Measurements from ENCODE around the gene NCF4.

NCF4 gene

DNA sequence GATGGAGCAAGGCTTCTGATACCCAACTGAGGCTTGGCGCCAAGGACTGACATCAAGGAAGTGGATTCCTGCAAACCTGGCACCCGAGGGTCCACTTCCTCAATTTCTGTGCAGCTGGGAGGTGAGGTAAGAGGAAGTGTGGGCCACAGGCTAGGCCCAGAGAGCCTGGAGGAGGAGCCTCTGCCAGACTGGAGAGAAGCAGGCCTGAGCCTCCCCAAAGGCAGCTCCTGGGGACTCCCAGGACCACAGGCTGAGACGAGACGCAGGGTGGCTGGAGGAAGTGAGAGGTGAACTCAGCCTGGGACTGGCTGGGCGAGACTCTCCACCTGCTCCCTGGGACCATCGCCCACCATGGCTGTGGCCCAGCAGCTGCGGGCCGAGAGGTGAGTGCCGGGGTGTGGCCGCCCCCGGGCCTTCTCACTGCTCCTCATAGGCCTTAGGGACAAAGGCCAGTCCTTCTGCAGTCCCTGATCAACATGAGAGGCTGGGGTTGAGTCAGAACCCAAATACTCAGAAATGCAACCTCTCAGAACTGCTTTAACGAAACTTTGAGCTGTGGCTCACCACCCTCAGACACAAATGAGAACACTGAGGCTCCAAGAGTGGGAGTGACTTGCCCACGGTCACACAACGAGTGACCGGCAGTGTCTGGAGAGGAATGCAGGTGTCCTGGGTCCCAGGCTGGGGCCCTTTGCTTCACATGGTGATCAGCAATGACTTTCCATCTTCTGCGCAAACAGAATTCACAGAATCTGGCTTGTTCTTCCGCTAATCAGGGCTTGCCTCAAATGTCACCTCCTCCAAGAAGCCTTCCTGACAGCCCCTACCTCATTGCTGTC, at the start of gene NCF4:
Gene NCF4, plus strand, starts transcription at position 186 of the 839 bp plus-strand sequence. Its CDS starts 166 bp downstream, at position 352.
- no peak for DNase-seq

DNA sequence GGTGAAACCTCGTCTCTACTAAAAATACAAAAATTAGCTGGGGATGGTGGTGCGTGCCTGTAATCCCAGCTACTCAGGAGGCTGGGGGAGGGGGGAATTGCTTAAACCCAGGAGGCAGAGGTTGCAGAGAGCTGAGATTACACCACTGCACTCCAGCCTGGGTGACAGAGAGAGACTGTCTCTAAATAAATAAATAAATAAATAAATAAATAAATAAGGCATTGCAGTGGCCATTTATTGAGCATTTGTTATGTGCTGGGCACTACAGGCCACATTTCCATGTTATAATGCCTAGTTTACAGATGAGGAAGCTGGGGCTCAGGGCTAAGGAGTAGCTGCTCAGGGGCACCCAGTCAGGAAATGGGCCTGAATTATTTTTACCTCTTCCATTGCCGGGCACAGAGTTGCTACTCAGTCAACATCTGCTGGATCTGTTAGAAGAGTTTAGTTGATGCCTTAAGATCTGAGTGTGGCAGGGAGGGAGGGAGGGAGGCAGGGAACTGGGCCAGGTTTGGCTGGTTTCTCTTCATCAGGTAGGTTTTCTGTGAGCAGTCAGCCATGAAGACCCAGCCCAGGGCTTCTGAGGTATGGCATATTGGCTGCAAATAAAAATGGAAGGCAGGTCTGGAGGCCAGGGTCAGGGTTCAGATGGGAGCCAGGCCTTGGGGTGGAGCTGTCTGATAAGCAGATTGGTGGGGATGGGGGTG, 49.6 kb upstream of the NCF4 start:
- no peak for DNase-seq

DNA sequence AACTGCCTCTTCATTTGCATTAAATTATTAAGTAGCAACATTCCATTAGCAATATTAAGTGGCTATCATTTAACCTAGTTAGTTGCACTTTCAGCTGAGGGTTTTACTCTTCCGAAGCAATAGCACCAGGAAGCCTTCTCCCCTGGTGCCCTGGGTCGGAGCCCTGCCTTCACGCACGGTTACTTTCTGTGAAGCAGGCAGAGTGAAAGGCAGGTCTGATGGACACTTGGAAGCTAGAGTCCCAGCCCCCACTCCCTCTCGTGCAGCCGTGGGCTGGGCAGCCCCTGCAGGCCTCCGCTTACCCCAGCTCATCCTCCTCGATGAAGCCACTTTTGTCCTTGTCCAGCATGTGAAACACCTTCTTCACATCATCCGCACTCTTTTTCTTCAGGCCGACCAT, 46.0 kb upstream of the NCF4 start:
- DNase-seq = no peak

DNA sequence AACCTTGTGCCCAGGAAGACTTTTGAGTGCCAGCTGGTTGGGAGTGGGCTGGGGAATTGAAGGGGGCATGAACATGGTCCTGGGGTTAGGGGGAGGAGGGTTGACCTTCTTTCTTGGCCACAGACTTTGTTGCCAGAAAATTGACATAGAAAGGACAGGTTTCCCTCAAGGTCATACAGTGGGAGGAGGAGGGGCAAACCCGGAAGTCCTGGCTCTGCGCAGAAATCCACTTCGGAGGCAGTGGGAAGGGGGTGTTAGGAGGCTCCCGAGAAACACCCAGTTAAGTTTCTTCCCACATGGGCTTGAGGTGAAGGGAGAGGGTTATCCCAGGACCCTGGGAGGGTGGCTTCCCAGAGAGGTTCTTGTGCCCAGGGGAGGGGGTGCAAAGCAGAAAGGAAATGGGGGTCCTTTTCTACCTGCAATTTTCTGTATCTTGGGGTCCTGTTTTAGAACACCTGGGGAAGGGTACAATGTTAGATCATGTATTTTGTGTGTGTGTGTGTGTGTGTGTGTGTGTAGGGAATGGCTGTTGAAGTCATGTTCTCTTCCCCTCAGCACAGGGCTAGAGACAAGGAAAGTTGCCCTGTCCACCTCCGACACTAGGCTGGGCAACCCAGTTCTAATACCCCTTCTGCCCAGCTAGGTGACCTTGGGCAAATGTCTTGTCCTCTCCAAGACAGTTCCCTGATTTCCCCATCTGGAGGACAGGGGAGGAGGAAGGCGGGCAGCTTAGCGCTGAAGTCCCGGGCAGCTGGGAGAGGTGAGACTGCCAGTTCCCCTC, 45.1 kb upstream of the NCF4 start:
- no peak for DNase-seq

DNA sequence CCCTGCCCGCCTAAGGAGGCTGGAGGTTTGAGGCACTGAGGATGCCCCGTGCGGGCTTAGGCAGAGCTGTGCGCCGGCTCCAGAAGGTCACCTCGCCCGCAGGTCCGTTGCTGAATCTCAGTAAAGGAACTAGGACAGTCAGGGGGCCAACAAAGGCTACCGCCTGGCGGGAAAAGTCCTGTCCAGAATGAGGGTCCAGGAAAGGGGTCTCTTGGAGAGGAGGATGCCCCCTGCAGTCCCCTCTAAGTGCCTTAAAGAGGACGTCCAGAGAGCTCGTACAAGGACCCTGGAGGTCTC, 44.5 kb upstream of the NCF4 start:
- no peak for DNase-seq

DNA sequence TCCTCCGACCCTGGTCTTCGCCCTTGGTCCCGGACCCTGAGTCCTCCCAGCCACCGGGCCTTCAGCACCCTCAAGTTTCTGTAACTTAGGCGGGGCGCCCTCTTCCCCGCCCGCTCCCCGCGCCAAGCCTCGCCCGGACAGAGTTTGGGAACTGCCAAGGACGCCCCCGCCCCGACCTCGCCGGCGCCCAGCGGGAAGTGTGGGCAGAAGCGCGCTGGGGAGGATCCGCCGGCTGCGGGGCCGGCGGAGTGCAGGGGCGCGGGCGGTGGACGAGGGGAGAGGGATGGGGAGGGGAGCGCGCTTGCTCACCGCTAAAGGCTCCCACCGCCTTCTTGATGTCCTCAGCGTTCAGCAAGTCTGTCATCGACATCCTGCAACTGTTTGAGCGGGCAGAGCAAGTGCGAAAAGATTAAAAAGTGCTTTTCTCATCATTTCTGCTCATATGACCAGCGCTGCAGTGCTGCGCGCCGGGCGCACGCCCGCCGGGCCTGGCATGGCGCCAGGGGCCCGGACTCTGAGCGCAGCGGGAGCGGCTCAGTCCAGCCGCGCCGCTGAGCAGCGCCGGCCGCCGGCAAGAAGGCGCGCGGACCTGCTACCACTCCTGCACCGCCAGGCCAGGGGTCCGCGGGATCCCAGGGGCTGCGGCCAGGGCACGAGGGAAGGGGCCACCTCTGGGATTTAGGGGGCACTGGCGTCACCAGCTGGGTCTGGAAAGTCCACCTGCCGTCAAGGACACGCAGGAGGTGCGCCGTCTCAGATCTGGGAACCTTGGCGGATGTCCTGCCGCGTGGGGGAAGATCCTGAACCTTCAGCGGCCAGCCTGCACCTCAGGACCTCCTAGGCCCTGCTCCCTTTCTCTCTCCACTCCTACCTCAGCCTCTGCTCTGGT, 43.9 kb upstream of the NCF4 start, which contains the start of gene PVALB:
Gene PVALB, minus strand, starts transcription at position 400 of the 889 bp plus-strand sequence. Its CDS starts 30 bp downstream, at position 370.
- no peak for DNase-seq

DNA sequence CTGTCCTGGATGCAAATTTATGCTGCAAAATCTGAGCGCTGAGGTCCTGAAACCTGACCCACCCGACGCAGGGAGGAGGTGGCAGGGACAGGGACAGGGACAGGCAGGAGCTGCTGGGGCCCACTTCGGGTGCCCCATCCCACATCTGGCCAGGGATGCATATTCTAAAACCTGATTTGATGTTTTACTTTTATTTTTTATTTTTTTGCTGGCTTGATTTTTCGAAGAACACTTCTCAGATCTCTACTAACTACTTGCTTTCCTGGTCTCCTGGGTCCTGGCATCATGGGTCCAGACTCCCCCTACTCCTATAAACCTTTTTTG, 43.3 kb upstream of the NCF4 start:
- no peak for DNase-seq

DNA sequence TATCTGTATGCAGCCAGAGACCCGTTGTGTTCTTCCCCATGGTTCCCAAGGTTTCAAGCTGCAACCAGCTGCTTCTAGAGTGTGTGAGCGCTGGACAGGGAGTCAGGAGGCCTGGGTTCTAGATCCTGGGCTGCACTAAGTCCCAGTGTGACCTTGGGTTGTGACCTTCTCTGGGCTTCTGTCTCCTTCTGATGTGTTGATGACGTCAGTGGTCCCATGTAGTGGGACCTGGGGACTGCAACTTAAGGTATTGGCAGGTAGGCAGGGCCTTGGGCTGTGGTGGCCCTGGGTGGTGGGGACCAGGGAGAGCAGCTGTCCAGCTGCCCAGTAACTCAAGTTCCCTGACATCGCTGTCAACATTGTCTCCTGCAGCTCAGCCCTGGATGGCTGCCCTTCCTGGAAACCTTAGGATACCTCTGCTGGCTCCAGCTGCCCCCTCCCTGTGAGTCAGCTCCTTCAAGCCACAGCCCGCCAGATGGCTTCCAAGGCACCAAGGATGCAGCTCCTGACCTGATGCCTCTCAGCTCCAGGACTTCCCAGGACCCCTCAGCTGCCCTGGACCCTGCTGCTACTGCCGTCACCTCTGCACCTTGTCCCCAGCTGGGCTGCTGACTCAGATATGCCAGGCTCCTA, 42.7 kb upstream of the NCF4 start:
- DNase-seq = no peak

DNA sequence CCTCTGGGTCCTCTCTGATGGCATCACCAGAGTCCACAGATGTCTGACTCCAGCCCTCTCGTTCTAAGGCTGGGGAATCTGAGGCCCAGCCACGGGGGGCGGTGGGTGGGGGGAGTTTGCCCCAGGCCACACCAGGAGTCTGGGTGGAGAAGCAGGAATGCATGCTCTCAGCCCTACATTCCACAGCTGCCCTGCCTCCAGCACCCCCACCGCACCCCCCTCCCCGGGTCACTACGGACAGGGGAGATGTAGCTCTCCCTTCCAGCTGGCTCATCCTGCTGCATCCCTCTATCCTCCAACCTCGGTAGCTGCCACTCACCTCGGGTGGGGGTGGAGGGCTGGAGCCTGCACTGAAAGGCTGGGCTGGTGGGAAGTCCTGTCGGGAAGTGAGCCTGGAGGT, 41.7 kb upstream of the NCF4 start:
- no peak for DNase-seq

DNA sequence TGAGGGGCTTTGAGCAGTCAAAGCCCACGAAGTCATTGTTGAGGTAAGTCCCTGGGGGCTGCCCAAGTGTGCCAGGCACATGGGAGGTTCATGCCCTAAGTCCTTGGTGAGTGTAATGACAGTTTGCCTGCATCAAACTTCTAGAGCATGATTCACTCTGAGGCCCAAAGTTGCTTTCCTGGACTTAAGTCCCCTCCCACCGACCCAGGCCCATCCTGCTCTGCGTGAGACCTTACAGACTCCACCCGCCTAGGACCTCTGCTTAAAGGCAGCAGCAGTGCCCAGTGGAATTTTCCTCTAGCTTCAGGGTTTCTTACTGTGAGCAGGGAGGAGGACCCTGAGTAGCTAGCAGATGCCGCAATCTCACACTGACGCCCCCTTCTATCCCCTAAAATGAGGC, 38.2 kb upstream of the NCF4 start:
- DNase-seq = no peak

DNA sequence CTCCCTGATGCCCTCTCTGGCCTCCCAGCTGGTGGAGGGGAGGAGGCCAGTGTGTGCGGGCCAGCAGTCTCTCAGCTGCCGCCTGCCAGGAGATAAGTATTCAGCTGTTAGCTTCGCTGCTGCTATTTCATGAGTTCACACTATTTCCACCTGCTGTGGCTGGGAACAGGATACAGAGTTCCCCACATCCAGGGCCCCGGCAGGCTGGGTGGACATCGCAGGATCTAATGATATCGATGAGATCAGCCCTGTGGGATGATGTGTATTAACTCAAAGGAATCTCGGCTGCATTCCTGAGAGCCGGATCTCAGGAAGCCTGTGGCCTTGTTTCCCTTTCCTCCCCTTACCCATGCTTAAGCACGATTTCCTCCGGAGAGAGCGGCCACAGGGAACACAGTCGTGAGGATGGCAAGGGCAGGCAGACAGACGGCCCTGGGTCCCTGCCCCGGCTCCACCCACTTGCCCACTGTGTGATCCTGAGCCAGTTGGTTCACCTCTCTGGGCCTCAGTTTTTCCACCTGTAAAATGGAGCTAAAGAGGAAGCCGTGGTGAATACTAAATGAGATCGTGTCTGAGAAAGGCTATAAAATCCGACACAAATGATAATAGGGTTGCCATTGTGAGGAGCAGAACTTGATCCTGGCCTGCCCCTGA, 37.5 kb upstream of the NCF4 start:
- DNase-seq = no peak

DNA sequence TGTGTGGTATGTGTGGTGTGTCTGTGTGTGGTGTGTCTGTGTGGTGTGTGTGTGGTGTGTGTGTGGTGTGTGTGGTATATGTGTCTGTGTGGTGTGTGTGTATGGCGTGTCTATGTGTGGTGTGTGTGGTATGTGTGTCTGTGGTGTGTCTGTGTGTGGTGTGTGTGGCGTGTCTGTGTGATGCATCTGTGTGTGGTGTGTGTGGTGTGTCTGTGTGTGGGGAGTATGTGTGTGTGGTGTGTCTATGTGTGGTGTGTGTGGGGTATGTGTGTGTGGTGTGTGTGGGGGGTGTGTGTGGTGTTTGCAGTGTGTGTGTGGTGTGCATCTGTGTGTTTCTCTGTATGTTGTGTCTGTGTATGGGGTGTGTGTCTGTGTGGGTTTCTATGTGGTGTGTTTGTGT, 36.2 kb upstream of the NCF4 start:
- no peak for DNase-seq

DNA sequence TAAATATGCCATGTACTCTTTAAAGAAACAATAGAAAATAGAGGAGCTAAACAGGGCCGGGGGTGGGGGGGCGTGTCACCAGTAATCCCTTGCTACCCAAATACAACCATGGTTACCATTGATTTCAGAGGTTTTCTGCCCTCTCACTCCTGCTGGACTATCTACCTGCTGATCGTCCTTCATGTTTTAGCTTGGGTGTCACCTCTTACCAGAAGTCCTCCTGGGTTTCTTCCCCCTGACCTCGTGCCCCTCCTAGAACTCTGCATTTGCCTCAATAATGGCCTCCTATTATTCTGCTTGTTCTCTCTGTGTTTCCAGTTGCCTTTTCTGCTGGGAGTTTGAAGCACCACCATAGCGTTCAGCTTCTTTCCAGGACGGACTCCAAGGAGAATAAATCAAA, 34.5 kb upstream of the NCF4 start:
- DNase-seq = no peak

DNA sequence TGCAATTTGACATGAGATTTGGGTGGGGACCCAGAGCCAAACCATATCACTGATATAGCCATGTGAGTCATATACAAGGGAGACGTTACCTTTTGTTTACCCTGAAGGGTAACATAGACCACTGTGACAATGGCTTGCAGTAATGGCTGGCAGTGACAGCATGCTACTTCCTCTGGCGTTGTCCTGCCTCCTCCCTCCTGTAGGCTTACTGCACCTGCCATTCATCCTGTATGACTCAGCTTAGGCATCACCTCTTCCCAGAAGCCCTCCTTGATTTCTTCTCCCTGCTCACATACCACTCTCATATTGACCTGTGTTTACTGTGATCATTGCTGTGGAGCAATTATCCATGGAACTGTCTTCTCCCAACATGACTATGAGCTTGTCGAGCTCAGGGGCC, 32.0 kb upstream of the NCF4 start:
- DNase-seq = no peak

DNA sequence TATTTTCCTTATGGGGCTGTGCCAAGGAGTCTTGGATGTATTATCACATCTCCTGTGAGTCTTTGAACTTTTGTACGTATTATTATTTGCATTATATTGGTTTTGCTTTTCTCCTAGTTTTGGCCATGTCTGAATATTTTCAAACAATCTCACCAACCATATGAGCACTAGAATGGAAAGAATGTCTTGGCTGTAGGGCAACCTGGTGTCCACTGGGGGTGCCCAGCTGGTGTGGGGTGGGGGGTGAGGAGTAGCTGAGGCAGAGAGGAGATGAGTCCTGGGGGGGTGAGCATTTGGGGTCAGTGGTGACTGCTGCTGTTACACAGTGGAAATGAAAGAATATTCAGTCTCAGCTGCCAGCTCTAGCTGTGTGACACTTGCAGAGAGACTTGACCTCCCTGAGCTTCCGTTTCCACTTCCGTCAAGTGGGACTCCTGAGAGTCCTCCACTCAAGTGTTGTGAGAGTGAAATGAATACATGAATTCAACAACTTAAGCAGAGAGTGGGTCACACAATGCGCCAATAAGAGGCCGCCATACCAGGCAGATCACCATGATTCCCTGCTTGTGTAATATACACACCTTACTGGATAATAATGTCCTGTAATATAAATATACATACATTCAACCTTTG, 31.3 kb upstream of the NCF4 start:
- no peak for DNase-seq

DNA sequence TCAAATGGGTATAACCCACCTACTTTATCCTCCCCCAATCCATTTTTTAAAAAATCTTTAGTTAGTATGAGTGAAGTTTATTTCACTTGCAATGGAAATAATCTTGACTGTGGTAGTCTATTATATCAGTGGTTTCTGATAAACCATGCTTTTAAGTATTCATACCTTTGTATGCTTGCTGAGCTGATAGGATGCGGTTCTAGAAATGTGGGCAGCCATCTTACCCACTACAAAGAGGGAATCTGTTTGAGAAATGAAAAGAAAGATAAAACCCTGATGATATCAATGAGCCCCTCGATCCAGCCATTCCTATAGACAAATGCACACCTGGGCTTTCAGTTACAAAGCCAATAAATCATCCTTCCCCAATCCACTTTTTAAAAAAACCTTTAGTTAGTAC, 30.2 kb upstream of the NCF4 start:
- DNase-seq = no peak

DNA sequence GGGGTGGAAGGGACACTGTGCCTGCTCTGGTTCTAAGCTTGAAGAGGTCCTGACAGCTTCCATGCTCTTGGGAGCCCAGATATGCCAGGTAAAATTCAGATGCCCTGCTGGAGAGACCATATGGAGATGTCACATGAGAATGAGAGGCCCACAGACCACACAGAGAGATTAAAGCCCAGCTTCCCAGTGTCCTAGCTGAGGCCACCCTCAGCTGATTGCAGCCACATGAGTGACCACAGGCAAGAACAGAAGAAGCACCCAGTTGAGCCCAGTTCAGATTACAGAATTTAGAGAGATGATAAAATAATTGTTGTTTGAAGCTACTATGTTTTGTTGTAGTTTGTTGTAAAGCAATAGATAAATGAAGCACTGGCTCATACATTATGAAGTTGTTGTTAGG, 29.6 kb upstream of the NCF4 start:
- DNase-seq = no peak

DNA sequence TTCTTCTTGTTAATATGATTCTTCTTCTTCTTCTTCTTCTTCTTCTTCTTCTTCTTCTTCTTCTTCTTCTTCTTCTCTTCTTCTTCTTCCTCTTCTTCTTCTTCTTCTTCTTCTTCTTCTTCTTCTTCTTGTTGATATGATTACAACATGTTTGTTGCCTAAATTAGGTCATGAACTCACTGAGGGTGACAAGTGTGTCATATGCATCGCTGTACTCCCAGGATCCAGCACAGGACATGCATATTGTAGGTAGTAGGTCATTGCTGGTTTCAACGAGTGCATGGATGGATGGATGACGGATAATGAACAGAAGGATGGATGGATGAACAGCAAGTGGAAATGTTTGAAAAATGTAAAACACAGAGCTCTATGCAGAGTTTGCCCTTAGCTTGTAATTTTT, 29.1 kb upstream of the NCF4 start:
- no peak for DNase-seq

DNA sequence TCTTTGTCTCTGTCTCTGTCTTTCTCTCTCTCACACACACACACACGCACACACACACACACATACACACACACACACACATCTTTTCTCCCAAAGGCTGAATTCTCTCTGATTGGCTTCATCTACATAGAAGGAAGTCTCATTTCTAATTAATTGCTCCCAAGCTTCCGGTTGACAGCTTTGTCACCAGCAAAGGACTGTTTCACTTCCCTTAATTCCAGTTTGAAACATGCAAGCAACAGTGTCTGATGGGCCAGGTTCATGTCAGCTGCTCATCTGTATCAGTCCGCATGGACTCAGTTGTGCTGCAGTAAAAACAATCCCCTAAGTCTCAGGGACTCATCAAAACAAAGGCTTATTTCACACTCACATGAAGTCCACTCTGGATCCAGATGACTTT, 27.7 kb upstream of the NCF4 start:
- no peak for DNase-seq

DNA sequence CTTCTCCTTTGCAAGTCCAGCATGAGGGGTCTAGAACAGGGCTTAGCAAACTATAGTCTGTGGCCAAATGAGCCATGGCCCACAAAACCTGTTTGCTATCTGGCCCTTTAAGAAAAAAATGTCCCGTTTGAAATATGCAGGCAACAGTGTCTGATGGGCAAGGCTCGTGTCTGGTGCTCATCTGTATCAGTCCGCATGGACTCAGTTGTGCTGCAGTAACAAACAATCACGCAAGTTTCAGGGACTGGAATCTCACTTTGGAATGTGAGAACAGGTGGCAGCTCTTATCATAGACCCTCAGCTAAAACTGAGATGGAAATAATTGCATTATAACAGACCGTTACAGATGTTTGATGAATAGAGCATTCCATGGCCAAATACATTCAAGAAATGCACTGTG, 24.9 kb upstream of the NCF4 start:
- DNase-seq = no peak
